Fibroblast of lung (primary cell): Measurements from ENCODE around the gene STMN1.

Experiments used
- CTCF ChIP-seq, 2 donors: IDR thresholded peaks in 1 of 2; conservative IDR thresholded peaks in 1 of 2; 1 replicate in 1 of 2; 2 replicates in 1 of 2; pipeline ENCODE4 v1.5.1; 2011 to 2012; ENCODE audit warnings: low read length in 2 of 2, control low read depth in 1 of 2, inconsistent platforms in 1 of 2, low read depth in 1 of 2, mild to moderate bottlenecking in 1 of 2
- EZH2 ChIP-seq: IDR thresholded peaks from 2 replicates; pipeline ENCODE4 v1.5.1; 2012; ENCODE audit warnings: low read length, control low read depth, mild to moderate bottlenecking; ENCODE audit errors: missing control alignments

- TF ChIP-seq CTCF (conservative IDR thresholded peaks at IDR 0.05 in 1 of 2, IDR thresholded peaks at IDR 0.05 in 1 of 2; ENCODE audit: low read depth in 1 of 2, low read length in 2 of 2) (no peak), EZH2 (no peak)
Observed at GRCh38 chr1:25879675-25880074, 26.5 kb downstream of the STMN1 start.
